ENCODE data around the gene MUC15. TPM values are rescaled to one million over a fixed set of nuclear protein-coding genes. Genes with fewer than 3 reads are reported as not detected.

The MUC15 gene, protein sequence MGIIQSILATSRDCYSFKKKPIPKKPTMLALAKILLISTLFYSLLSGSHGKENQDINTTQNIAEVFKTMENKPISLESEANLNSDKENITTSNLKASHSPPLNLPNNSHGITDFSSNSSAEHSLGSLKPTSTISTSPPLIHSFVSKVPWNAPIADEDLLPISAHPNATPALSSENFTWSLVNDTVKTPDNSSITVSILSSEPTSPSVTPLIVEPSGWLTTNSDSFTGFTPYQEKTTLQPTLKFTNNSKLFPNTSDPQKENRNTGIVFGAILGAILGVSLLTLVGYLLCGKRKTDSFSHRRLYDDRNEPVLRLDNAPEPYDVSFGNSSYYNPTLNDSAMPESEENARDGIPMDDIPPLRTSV
- total RNA-seq: not detected

GRCh38 chr11:26571861-26572654 is at the start of gene MUC15:
Gene MUC15, minus strand, starts transcription at chr11:26572263. Its CDS starts 5,169 bp downstream, at chr11:26567094.
- no peak for DNase-seq (ENCODE audit: low spot score)
- TF ChIP-seq, protein P1, sequence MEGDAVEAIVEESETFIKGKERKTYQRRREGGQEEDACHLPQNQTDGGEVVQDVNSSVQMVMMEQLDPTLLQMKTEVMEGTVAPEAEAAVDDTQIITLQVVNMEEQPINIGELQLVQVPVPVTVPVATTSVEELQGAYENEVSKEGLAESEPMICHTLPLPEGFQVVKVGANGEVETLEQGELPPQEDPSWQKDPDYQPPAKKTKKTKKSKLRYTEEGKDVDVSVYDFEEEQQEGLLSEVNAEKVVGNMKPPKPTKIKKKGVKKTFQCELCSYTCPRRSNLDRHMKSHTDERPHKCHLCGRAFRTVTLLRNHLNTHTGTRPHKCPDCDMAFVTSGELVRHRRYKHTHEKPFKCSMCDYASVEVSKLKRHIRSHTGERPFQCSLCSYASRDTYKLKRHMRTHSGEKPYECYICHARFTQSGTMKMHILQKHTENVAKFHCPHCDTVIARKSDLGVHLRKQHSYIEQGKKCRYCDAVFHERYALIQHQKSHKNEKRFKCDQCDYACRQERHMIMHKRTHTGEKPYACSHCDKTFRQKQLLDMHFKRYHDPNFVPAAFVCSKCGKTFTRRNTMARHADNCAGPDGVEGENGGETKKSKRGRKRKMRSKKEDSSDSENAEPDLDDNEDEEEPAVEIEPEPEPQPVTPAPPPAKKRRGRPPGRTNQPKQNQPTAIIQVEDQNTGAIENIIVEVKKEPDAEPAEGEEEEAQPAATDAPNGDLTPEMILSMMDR (IDR thresholded peaks at IDR 0.05): no peak
- ATAC-seq (ENCODE audit: low FRiP score): no peak

DNA sequence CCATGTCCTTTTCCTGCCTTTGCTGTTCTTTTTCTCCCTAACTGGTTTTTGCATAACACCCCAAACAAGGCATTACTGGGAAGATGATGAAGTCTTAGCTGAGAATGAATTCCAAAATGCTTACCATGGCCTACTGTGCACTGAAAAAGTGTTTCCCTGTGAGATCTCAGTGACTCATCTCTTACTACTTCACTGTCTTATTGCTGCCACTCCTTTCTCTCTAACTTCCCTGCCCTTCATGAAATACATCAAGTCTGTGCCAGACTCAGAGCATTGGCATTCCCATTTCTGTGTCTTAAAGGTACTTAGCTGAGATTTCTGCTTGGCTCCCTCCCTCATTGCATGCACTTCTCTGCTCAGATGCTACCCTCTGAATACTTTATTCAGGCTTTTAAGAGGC is 49.1 kb upstream of the MUC15 start:
- peak; percentile 94 for ATAC-seq (ENCODE audit: low FRiP score)
- no peak for DNase-seq (ENCODE audit: low spot score)
- TF ChIP-seq, protein P1 (IDR thresholded peaks at IDR 0.05): no peak

DNA sequence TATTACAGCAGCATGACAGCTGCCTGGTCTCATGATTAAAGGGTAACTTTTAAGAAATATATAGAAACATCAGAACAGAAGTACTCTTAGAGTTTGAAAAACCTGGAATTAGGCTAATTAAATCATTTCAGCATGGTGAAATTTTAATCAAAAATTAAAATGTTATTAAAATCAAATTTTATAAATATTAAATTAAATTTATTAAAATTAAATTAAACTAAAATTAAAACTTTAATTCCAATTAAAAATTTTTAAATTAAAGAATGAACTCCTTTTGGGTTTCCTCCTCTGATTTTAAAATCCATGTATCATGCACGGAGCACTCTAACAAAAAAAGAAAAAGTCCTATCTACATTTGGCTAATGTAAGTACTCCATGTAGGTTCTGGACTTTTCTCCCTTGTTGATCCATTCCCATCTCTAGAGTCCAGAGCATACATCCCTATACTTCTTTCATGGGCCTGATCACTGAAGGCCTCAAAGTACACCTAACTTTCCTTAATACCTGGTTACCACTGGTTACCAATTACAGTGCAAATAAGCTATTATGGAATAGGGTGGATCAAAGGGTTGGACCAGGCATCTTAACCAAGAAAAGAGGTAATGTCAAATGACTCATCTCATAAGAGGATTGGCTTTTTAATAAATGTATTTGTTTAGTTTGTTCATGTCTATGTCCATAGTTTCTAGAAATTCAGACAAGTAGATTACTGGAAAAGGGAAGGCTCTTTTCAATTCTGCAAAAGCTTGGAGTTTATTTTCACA is 48.4 kb upstream of the MUC15 start:
- no peak for DNase-seq (ENCODE audit: low spot score)
- TF ChIP-seq, protein P1 (IDR thresholded peaks at IDR 0.05): no peak
- no peak for ATAC-seq (ENCODE audit: low FRiP score)

GRCh38 chr11:26618441-26618840 is 46.4 kb upstream of the MUC15 start:
- TF ChIP-seq, protein P1 (IDR thresholded peaks at IDR 0.05): no peak
- no peak for DNase-seq (ENCODE audit: low spot score)
- no peak for ATAC-seq (ENCODE audit: low FRiP score)

DNA sequence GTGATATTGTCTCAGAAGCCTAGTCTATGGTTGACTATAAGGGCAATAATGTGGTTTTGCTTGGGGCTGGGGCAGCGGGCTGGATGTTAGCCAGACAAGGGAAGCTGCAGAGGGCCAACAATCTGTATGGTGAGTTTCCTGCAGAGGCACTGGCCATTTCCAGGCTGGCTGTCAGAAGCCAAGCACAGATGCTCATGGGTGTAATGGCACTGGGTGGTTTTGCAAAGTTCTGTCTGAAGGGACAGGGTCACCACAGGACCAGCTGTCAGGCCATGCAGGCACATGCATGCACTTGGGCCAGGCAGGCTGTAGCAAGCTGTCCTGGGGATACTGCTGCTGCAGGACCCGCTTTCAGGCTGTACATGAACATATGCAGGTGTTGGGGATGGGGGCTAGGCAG is 41.7 kb upstream of the MUC15 start:
- ATAC-seq (ENCODE audit: low FRiP score): no peak
- TF ChIP-seq, protein P1 (IDR thresholded peaks at IDR 0.05): no peak
- DNase-seq (ENCODE audit: low spot score): no peak

DNA sequence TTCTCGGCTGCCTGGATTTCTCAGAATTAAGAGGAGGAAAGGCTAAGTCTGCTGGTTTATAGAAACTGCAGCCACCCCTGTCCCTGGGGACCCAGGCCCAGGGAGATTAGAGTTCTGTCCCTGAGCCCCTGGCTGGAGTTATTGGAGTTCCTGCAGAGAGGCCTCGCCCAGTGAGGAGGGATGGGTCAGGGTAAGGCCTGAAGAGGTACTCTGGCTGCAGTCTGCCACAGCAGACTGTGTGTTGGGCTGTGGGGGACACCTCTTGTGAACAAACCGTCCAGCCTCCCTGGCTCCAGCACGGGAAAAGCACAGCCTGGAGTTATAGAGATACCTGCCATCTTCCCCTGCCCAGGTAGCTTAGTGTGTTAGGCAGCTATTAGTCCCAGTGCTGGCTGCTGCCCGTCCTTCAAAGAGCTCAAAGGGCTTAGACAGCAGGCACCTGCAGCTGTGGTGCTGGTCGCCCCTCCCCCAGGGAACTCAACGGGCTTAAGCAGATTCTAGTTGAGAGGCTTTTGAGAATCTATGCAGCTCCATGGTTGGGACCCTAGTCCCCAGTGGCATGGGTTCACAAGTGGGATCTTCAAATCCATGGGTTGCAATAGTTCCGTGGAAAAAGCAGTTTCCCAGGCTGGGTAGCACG is 36.6 kb upstream of the MUC15 start:
- ATAC-seq (ENCODE audit: low FRiP score): no peak
- TF ChIP-seq, protein P1 (IDR thresholded peaks at IDR 0.05): no peak
- no peak for DNase-seq (ENCODE audit: low spot score)

Data from omental fat pad (tissue), 4 donors.